Fibroblast of lung (primary cell): ENCODE results near the gene TMEM161B. TPM values are rescaled to one million over a fixed set of nuclear protein-coding genes. Genes with fewer than 3 reads are reported as not detected.

ENCODE experiments used
- DNase-seq, 2 donors: peaks; one replicate each; pipeline versions ENCODE4 v3.0.0 to v3.0.0-alpha.2; 2010; ENCODE audit warnings: low read depth in 2 of 2
- H2AFZ ChIP-seq: 2 replicates; pipeline ENCODE4 v1.5.1; 2012; ENCODE audit warnings: low read length, control low read depth, inconsistent platforms
- H3K27ac ChIP-seq: 2 replicates; pipeline ENCODE4 v1.5.1; 2011; ENCODE audit warnings: low read length, control low read depth; ENCODE audit not compliant: insufficient read depth
- H3K27me3 ChIP-seq: 2 replicates; pipeline ENCODE4 v1.5.1; 2011; ENCODE audit warnings: mild to moderate bottlenecking, low read length; ENCODE audit not compliant: control insufficient read depth, insufficient read depth
- H3K36me3 ChIP-seq: 2 replicates; pipeline ENCODE4 v1.5.1; 2011; ENCODE audit warnings: low read length; ENCODE audit not compliant: control insufficient read depth, insufficient read depth
- H3K4me1 ChIP-seq: 2 replicates; pipeline ENCODE4 v1.5.1; 2011; ENCODE audit warnings: low read length; ENCODE audit not compliant: control insufficient read depth, insufficient read depth; ENCODE audit errors: extremely low read depth
- H3K4me2 ChIP-seq: 2 replicates; pipeline ENCODE4 v1.5.1; 2011; ENCODE audit warnings: low read length, control low read depth; ENCODE audit not compliant: insufficient read depth; ENCODE audit errors: extremely low read depth
- H3K4me3 ChIP-seq, 4 experiments: fragments of 200-600 bp in 1 of 4; sonication (generic) in 1 of 4; replicated peaks in 1 of 4; 2 replicates each; pipeline ENCODE4 v1.5.1; 2011 to 2016; ENCODE audit warnings: low read length in 4 of 4, low read depth in 3 of 4, mild to moderate bottlenecking in 3 of 4, control low read depth in 2 of 4, inconsistent platforms in 1 of 4, mixed read lengths in 1 of 4; ENCODE audit not compliant: insufficient read depth in 1 of 4; ENCODE audit errors: control extremely low read depth in 1 of 4
- H3K79me2 ChIP-seq: 2 replicates; pipeline ENCODE4 v1.5.1; 2012; ENCODE audit warnings: mild to moderate bottlenecking, low read length, inconsistent platforms; ENCODE audit not compliant: control insufficient read depth, insufficient read depth
- H3K9ac ChIP-seq: 2 replicates; pipeline ENCODE4 v1.5.1; 2011; ENCODE audit warnings: mild to moderate bottlenecking, low read length, control low read depth; ENCODE audit not compliant: insufficient read depth
- H3K9me3 ChIP-seq: 2 replicates; pipeline ENCODE4 v1.5.1; 2012; ENCODE audit warnings: low read depth, low read length; ENCODE audit not compliant: control insufficient read depth, insufficient read depth
- H4K20me1 ChIP-seq: 2 replicates; pipeline ENCODE4 v1.5.1; 2011; ENCODE audit warnings: low read length; ENCODE audit not compliant: control insufficient read depth, insufficient read depth; ENCODE audit errors: extremely low read depth
- EZH2 ChIP-seq: IDR thresholded peaks from 2 replicates; pipeline ENCODE4 v1.5.1; 2012; ENCODE audit warnings: low read length, control low read depth, mild to moderate bottlenecking; ENCODE audit errors: missing control alignments
- polyA plus RNA-seq, 2 donors: library from polyadenylated mRNA; depleted of rRNA in 1 of 2; stranded (reverse) in 1 of 2; unstranded in 1 of 2; fragments of >200 nt; gene quantifications; 2 replicates each; pipeline ENCODE4 v1.2.1, GENCODE V29; 2011 to 2012; ENCODE audit warnings: missing spikeins in 1 of 2
- total RNA-seq: library from RNA; depleted of rRNA; stranded (reverse); fragments of >200 nt; gene quantifications from 2 replicates; pipeline ENCODE4 v1.2.1, GENCODE V29; 2014
- TF ChIP-seq, protein P1 (sequence below), 2 donors: IDR thresholded peaks in 1 of 2; conservative IDR thresholded peaks in 1 of 2; 1 replicate in 1 of 2; 2 replicates in 1 of 2; pipeline ENCODE4 v1.5.1; 2011 to 2012; ENCODE audit warnings: low read length in 2 of 2, control low read depth in 1 of 2, inconsistent platforms in 1 of 2, low read depth in 1 of 2, mild to moderate bottlenecking in 1 of 2

TMEM161B gene
- total and polyA plus RNA-seq, 2 donors (not counting 1 experiment from before 2014, with no cell fraction given), result 11.5 to 18.3 TPM

DNA sequence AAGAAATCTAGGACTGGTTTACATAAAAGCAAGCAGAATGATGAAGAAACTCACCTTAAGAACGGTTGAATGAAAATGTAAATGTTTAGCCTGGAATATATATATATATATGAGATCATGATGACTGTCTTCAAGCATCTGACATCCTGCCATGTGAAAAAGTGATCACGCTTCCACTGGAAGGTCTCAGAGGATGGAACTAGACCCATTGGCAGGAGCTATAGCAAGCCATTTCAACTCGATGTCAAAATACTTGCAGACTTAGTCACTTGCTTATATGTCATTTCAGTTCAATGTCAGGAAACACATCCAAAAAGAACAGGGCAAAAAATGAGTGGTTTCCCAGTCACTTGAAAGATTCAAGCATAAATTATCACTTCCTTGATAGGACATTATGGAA lies 22.2 kb upstream of the TMEM161B start:
- H4K20me1 ChIP-seq, result no peaks in the 10 kb centered on the region

GRCh38 chr5:88288528-88289197 lies 20.0 kb upstream of the TMEM161B start:
- H2AFZ ChIP-seq, result no peak overlapping the region

More for the DNA sequence above, 22.2 kb upstream of the TMEM161B start:
- Histone ChIP-seq H3K27me3 (no peaks in the 10 kb centered on the region), H3K79me2 (no peaks in the 10 kb centered on the region), H3K9ac (no peak overlapping the region), H3K27ac (no peak overlapping the region), H3K4me1 (peaks cover 2% of the 10 kb centered on the region), H3K36me3 (no peaks in the 10 kb centered on the region), H3K4me3 (no peak overlapping the region), H3K9me3 (no peaks in the 10 kb centered on the region), H2AFZ (no peak overlapping the region), H3K4me2 (no peak overlapping the region)
- DNase-seq, result peak; percentile 8 to 68
- no peak for TF ChIP-seq EZH2
- TF ChIP-seq, protein P1, sequence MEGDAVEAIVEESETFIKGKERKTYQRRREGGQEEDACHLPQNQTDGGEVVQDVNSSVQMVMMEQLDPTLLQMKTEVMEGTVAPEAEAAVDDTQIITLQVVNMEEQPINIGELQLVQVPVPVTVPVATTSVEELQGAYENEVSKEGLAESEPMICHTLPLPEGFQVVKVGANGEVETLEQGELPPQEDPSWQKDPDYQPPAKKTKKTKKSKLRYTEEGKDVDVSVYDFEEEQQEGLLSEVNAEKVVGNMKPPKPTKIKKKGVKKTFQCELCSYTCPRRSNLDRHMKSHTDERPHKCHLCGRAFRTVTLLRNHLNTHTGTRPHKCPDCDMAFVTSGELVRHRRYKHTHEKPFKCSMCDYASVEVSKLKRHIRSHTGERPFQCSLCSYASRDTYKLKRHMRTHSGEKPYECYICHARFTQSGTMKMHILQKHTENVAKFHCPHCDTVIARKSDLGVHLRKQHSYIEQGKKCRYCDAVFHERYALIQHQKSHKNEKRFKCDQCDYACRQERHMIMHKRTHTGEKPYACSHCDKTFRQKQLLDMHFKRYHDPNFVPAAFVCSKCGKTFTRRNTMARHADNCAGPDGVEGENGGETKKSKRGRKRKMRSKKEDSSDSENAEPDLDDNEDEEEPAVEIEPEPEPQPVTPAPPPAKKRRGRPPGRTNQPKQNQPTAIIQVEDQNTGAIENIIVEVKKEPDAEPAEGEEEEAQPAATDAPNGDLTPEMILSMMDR (conservative IDR thresholded peaks at IDR 0.05 in 1 of 2, IDR thresholded peaks at IDR 0.05 in 1 of 2; ENCODE audit: low read depth in 1 of 2, low read length in 2 of 2), result no peak

DNA sequence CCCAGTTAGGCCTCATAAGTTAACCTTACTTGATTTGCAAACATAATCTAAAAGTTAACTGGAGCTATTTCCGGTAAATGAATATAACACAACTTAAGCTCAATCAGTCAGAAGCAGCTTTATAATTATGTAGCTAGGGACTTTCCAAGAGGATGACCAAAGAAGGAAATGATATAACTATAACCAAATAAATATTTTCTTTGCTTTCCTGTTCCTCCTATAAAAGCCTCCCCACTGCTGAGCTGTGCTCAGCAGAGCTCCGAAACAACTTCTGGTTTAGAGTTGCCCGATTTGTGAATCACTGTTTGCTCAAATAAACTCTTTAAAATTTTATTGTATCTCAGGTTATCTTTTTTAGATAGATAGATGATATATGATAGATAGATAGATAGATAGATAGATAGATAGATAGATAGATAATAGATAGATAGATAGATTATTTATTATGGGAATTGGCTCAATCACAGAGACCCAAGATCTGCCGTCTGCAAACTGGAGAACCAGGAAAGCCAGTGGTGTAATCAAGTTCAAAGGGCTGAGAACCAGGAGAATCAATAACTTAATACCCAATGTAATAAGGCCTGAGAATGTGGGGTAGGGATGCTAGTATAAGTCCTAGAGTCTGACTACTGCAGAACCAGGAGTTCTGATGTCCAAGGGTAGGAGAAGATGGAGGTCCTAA lies 19.3 kb upstream of the TMEM161B start:
- TF ChIP-seq EZH2, result no peak
- TF ChIP-seq, protein P1 (conservative IDR thresholded peaks at IDR 0.05 in 1 of 2, IDR thresholded peaks at IDR 0.05 in 1 of 2; ENCODE audit: low read depth in 1 of 2, low read length in 2 of 2), result no peak
- no peak overlapping the region for H3K27ac ChIP-seq
- H3K4me2 ChIP-seq, result no peak overlapping the region
- no peak overlapping the region for H2AFZ ChIP-seq
- no peaks in the 10 kb centered on the region for H3K36me3 ChIP-seq
- no peaks in the 10 kb centered on the region for H3K9me3 ChIP-seq
- H3K79me2 ChIP-seq, result no peaks in the 10 kb centered on the region
- H3K27me3 ChIP-seq, result no peaks in the 10 kb centered on the region
- H3K9ac ChIP-seq, result no peak overlapping the region
- no peak overlapping the region for H3K4me3 ChIP-seq
- H3K4me1 ChIP-seq, result peaks cover 2% of the 10 kb centered on the region
- no peaks in the 10 kb centered on the region for H4K20me1 ChIP-seq
- no peak for DNase-seq

More at GRCh38 chr5:88288528-88289197, 20.0 kb upstream of the TMEM161B start:
- Histone ChIP-seq H3K4me1 (peaks cover 2% of the 10 kb centered on the region), H3K9ac (no peak overlapping the region), H3K36me3 (no peaks in the 10 kb centered on the region), H3K27ac (no peak overlapping the region), H3K4me2 (no peak overlapping the region), H4K20me1 (no peaks in the 10 kb centered on the region), H3K9me3 (no peaks in the 10 kb centered on the region), H3K27me3 (no peaks in the 10 kb centered on the region), H3K79me2 (no peaks in the 10 kb centered on the region), H3K4me3 (no peak overlapping the region)
- TF ChIP-seq, protein P1 (conservative IDR thresholded peaks at IDR 0.05 in 1 of 2, IDR thresholded peaks at IDR 0.05 in 1 of 2; ENCODE audit: low read depth in 1 of 2, low read length in 2 of 2), result no peak
- TF ChIP-seq EZH2, result no peak
- no peak for DNase-seq
